Chondrocyte (in vitro differentiated cells): ENCODE measurements around the gene CSNK1G2. TPM values are rescaled to one million over a fixed set of nuclear protein-coding genes. Genes with fewer than 3 reads are reported as not detected.
A peak's percentile ranks its signal among the peaks of the same experiment; 100 is the strongest.

Experiments
- DNase-seq: peaks from one replicate; pipeline ENCODE4 v3.0.0; 2021; ENCODE audit warnings: mixed read lengths, low spot score
- H3K27ac Mint-ChIP-seq: one replicate; pipeline ENCODE4 v1.8.0; 2021; ENCODE audit warnings: mild to moderate bottlenecking, moderate library complexity, mixed read lengths; ENCODE audit not compliant: unreplicated experiment
- H3K27me3 Mint-ChIP-seq: 2 replicates; pipeline ENCODE4 v1.8.0; 2021; ENCODE audit warnings: low read depth, mixed read lengths
- H3K36me3 Mint-ChIP-seq: 2 replicates; pipeline ENCODE4 v1.8.0; 2021; ENCODE audit warnings: low read depth, mixed read lengths
- H3K4me1 Mint-ChIP-seq: 2 replicates; pipeline ENCODE4 v1.8.0; 2021; ENCODE audit warnings: low read depth, mild to moderate bottlenecking, mixed read lengths
- H3K4me3 Mint-ChIP-seq: one replicate; pipeline ENCODE4 v1.8.0; 2021; ENCODE audit warnings: mild to moderate bottlenecking, moderate library complexity, mixed read lengths; ENCODE audit not compliant: unreplicated experiment
- H3K9me3 Mint-ChIP-seq: 2 replicates; pipeline ENCODE4 v1.8.0; 2021; ENCODE audit warnings: low read depth, mixed read lengths
- total RNA-seq: library from RNA; stranded (reverse); gene quantifications from 3 replicates; pipeline ENCODE4 v1.2.1, GENCODE V29; 2021
- TF ChIP-seq, protein P1 (sequence below): fragments of 200-600 bp; sonication (generic); IDR thresholded peaks from 2 replicates; pipeline ENCODE4 v1.5.0; 2021; ENCODE audit warnings: antibody characterized with exemption, mild to moderate bottlenecking, moderate library complexity

The CSNK1G2 gene
- total RNA-seq, 1 donor from 2014 or later, result 58.9 TPM

DNA sequence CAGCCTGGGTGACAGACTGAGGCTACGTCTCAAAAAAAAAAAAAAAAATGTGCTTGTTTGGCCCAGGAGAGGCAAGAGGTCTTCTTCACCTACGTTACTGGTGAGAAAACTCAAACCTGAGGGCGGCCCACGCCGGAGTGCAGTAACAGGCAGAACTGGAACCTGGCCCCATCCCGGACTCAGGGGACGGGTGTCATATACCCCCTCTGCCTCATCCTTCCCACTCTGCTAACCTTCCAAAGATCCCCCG is 36.2 kb upstream of the CSNK1G2 start:
- H3K9me3 Mint-ChIP-seq, result no peaks in the 10 kb centered on the region
- H3K27me3 Mint-ChIP-seq, result no peaks in the 10 kb centered on the region
- TF ChIP-seq, protein P1, sequence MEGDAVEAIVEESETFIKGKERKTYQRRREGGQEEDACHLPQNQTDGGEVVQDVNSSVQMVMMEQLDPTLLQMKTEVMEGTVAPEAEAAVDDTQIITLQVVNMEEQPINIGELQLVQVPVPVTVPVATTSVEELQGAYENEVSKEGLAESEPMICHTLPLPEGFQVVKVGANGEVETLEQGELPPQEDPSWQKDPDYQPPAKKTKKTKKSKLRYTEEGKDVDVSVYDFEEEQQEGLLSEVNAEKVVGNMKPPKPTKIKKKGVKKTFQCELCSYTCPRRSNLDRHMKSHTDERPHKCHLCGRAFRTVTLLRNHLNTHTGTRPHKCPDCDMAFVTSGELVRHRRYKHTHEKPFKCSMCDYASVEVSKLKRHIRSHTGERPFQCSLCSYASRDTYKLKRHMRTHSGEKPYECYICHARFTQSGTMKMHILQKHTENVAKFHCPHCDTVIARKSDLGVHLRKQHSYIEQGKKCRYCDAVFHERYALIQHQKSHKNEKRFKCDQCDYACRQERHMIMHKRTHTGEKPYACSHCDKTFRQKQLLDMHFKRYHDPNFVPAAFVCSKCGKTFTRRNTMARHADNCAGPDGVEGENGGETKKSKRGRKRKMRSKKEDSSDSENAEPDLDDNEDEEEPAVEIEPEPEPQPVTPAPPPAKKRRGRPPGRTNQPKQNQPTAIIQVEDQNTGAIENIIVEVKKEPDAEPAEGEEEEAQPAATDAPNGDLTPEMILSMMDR, result no peak
- H3K27ac Mint-ChIP-seq, result peak overlapping the region; percentile 83
- peak overlapping the region; percentile 73 for H3K4me3 Mint-ChIP-seq
- DNase-seq, result no peak
- H3K4me1 Mint-ChIP-seq, result peaks cover 34% of the 10 kb centered on the region
- H3K36me3 Mint-ChIP-seq, result no peaks in the 10 kb centered on the region

DNA sequence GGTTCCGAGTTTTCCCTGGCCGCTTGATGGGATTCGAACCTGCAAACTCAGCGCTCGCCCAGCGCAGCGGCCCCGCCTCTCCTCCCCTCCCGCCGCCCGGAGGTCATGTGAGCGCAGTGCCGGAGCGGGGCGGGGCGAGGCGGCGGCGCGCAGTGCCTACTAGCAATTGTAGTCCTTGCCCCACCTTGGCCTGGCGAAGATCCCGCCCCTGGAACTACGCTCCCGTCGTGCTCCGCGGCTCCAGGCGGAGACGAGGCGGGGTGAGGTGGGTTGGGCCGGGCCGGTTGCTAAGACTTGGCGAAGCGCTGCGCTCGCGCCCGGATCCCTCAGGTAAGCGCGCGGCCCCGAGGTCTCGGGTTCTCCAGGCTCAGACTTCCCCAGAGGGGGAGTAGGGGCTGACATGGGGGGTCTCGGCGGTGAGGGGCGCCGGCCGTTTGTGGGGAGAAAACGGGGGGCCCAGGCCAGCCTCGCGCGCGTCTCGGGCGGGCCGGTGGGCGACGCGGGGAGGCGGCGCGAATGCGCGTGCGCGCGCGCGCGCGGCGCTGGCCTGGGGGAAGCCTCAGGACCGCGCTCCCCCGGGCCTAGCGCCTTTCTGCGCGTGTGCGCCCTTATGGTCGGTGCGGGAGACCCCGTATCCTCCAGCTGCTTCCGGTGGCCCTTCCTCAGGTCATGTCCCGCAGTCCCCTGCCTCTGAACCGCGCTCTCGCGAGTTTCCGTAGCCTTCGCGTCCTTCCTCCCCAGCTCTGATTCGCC is 35.7 kb upstream of the CSNK1G2 start, which contains the start of the genes ADAT3 and SCAMP4:
ADAT3 (plus strand) TSS at position 290 of the 753 bp plus-strand sequence. CDS start 6,649 bp downstream, outside the sequence.
SCAMP4 (plus strand) TSS at position 290 of the 753 bp plus-strand sequence. CDS start 9,621 bp downstream, outside the sequence.
- TF ChIP-seq, protein P1, result no peak
- Mint-ChIP-seq H3K27me3 (no peaks in the 10 kb centered on the region), H3K4me1 (peaks cover 39% of the 10 kb centered on the region), H3K4me3 (peak within 1 kb of the TSS; percentile 84), H3K36me3 (no peaks in the 10 kb centered on the region), H3K27ac (peak within 1 kb of the TSS; percentile 91), H3K9me3 (no peaks in the 10 kb centered on the region)
- peak; percentile 100 for DNase-seq

DNA sequence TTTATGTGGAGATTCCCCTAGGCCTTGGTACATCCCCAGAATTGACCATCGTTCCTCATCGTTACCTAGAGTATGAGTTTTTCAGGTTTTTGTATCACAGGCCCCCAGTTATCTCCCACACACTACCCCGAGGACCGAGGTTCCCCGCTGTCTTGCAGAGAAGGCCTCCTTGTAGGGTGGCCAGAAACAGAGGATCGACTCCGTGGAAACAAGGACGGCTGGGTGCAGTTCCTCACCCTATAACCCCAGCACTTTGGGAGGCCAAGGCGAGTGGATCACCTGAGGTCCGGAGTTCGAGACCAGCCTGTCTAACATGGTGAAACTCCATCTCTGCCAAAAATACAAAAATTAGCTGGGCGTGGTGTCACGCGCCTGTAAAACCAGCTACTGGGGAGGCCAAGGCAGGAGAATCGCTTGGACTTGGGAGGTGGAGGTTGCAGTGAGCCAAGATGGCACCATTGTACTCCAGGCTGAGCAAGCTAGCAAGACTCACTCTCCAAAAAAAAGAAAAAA is 35.1 kb upstream of the CSNK1G2 start:
- H3K36me3 Mint-ChIP-seq, result no peaks in the 10 kb centered on the region
- TF ChIP-seq, protein P1, result no peak
- peak overlapping the region; percentile 84 for H3K4me3 Mint-ChIP-seq
- H3K4me1 Mint-ChIP-seq, result peaks cover 41% of the 10 kb centered on the region
- H3K27me3 Mint-ChIP-seq, result no peaks in the 10 kb centered on the region
- DNase-seq, result no peak
- H3K27ac Mint-ChIP-seq, result peak overlapping the region; percentile 91
- H3K9me3 Mint-ChIP-seq, result no peaks in the 10 kb centered on the region

DNA sequence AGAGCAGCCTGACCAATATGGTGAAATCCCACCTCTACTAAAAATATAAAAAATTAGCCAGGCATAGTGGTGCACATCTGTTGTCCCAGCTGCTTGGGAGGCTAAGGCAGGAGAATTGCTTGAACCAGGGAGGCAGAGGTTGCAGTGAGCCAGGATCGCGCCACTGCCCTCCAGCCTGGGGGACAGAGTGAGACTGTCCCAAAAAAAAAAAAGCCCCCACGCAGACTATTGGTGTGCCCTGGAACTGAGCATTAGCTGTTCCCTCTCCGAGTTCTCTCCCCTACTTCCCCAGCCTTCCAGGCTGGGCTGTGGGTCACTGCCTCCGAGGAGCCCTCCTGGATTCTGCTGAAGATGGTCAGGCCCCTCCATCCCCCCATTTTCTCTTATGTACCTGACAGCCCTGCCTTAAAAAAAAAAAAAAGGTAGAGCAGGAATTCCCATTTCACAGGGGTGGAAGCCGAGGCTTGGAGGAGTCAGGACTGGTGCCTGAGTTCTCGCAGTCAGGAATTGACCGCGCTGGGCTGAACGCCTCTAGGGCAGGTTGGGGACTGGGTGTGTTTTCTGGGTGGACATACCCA is 33.9 kb upstream of the CSNK1G2 start:
- no peaks in the 10 kb centered on the region for H3K9me3 Mint-ChIP-seq
- H3K4me3 Mint-ChIP-seq, result no peak overlapping the region
- peaks cover 41% of the 10 kb centered on the region for H3K4me1 Mint-ChIP-seq
- TF ChIP-seq, protein P1, result no peak
- H3K36me3 Mint-ChIP-seq, result no peaks in the 10 kb centered on the region
- H3K27me3 Mint-ChIP-seq, result no peaks in the 10 kb centered on the region
- no peak overlapping the region for H3K27ac Mint-ChIP-seq
- DNase-seq, result no peak

DNA sequence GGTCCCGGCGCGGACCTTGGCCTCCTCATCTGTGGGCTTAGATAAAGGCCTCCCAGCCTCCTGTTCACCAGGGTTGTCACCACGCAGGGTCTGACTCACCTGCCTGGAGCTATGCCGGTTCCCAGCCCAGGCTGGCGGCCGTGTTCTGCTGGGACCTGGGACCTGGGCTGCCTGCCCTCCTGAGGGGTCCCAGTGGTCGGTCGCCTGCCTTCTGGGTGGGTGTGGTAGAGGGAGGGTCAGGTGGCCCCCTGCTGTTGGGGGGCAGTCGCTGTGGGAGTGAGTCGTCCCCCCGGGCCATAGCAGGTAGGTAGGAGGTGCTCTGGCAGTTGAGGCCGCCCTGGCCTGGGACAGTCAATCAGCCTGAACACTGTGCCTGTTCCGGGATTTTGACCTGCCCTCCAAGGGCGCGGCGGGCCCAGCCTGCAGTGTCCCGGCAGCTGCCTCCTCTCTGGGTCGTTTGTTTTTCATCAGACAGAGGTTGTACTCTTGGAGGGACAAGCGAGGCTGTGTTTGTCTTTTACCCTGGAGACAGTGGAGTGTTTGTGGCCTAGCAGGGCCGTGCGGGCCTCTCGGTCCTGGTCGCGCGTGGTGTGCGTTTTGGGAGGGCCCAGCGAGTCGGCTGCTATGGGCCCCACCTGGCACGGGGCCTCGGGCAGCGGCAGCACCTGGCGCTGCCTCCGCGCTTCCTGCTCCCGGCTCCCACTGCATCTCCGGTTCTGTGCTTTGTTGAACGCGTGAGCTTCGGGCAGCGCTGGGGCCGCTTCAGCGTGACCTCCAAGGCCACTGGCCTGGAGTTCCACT is 33.2 kb upstream of the CSNK1G2 start:
- H3K4me1 Mint-ChIP-seq, result peaks cover 41% of the 10 kb centered on the region
- TF ChIP-seq, protein P1, result no peak
- no peaks in the 10 kb centered on the region for H3K36me3 Mint-ChIP-seq
- DNase-seq, result no peak
- H3K27ac Mint-ChIP-seq, result no peak overlapping the region
- H3K27me3 Mint-ChIP-seq, result no peaks in the 10 kb centered on the region
- H3K9me3 Mint-ChIP-seq, result no peaks in the 10 kb centered on the region
- H3K4me3 Mint-ChIP-seq, result no peak overlapping the region
